NCI-H1092 treated with DMSO at 0.1 percent for 48 hours (cell line): Measurements from ENCODE around the gene SFTPD.
"Not testable (repeated sequence)": the region's sequence is repeated elsewhere in the genome, so short reads cannot be mapped to it uniquely, and the experiment has no call there.

Experiments used
- DNase-seq: peaks from one replicate; lab custom pipeline; 2025; lab: John Stamatoyannopoulos, UW

The SFTPD gene

DNA sequence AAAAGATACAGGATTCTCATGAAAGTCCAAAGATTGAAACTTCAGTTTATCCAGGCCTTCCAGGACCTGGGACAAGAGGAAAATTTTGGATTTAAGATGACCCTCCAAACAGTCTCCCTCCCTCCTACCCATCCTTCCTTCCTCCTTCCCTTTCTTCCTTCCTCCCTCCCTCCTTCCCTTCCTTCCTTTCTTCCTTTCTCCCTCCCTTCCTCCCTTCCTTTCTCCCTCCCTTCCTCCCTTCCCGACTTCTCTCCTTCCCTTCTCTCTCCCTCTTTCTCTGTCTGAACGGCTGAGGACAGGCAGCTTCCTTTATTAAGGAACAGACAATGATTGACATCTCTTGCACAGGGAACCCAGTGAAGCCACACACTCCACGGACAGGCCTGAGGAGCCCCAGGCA lies 23.3 kb downstream of the SFTPD start:
- DNase-seq = no peak

DNA sequence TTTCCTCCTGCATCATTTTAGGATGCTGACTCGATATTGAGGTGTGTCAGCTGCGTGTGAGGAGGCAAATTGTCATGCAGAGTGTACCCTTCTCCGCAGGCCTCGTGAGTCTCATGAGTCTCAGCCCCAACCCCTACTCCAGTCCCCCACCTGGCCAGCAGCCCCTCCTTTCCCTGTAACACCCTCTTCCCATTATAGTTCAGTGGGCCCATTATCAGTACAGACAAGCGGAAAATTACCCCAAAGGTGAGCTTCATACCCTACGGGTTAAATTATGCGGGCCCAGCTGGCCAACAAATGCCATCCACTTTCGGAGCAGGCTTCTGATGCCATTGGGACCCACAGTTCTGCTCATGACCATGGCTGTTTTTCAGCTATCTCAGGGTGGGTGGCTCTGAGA lies 25.2 kb downstream of the SFTPD start:
- no peak for DNase-seq

DNA sequence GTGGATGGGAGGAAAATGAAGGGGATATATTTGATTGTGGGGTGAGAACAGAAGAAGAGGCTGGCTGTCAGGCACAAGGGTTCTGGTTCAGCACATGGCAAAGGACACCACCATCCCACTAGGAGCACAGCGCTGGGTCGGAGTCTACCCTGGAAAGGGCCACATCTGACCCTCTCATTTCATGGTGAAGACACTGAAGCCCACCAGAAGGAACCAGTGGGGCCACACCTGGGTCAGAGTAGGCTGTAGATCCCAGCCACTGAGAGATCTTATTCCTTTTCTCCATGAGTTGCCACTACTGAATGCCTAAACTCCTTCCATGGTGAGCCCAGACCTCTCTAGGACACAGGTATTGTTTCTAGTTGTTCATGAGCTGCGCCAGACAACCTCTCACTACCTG lies 25.8 kb downstream of the SFTPD start:
- DNase-seq = no peak

DNA sequence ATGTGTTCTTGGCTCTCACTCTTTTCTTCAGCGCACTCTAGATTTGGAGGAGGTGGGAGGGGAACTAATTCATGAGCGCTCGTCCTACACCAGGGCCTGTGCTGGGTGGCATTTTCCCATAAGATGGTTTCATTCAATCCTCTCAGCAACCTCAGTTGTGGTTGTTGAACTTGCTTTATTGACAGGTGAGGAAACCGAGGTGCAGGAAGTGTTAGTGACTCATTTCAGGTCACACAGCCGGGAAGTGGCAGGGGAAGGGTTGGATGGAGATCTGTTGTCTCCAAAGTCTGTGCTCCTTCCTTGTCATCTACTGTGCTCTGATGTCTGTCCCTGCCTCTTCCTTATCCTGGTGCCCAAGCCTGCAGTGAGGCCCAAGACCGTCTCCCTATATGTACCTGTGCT lies 26.9 kb downstream of the SFTPD start:
- not testable (repeated sequence) for DNase-seq

DNA sequence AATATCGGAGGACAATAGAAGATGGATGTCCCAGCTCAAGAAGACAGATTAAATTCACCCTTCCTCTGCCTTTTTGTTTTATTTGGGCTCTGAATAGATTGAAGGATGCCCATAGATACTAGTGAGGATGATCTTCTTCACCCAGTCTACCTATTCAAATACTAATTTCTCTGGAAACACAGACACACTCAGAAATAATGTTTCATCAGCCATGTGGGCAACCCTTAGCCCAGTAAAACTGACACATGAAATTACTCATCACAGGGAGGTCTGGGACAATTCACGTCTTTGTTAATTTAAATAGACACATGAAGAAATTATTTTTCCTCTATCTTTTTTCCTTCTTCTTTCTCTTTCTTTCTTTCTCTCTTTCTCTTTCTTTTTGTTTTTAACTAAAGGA lies 33.1 kb downstream of the SFTPD start:
- DNase-seq = not testable (repeated sequence)

DNA sequence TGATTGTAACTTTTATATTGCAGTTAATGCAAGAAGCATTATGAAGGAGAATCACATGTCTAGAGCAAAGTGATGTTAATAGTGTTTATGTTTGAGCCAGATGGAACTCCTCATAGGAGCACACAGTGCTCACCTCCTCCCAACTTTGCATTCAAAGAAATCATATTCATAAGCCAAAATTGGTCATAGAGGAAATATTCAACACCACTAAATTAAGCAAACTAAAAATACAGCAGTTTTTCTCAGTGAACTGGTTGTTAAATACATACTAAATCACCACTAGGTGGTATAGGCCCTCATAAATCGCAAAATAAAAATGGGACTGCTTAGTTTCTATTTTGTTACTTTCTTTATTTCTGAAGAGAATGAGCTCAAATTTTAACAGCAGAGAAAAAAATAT lies 34.4 kb downstream of the SFTPD start:
- not testable (repeated sequence) for DNase-seq

DNA sequence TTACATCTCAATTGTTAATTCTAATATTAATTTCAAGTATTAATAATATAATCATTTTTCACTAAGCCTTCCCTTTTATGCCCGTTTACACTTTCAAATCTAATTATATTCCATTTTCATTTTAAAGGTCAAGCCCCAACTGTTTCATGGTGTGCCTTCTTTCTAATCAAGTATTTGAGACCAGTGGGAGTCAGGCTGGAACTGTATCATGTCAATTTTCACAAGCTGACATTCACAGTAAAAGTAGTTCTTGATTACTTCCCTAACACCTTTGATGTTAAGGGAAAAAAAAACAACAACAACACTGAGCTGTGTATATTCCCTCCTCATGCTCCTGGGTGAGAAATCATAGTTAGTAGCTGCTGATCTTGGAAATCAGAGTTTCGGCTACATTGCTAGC lies 38.1 kb downstream of the SFTPD start:
- DNase-seq = no peak

DNA sequence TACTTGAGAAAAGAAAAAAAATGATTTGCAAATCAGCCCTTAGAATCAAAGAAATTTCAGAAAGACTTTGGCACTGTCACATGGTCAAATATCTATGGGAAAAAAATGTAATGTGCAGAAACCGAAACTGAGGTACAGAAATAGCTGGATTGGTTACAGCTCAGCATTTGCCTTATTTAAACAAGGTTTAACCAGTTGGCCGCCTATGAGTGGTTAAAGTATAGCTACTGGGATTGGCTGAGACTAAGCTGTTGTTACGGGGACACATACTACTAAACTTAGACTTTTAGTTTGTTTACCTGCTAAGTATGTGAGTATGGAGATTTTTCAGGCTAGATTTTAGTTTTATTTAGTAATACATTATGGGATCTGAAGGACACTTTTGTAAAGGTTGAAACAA lies 38.6 kb downstream of the SFTPD start:
- no peak for DNase-seq

DNA sequence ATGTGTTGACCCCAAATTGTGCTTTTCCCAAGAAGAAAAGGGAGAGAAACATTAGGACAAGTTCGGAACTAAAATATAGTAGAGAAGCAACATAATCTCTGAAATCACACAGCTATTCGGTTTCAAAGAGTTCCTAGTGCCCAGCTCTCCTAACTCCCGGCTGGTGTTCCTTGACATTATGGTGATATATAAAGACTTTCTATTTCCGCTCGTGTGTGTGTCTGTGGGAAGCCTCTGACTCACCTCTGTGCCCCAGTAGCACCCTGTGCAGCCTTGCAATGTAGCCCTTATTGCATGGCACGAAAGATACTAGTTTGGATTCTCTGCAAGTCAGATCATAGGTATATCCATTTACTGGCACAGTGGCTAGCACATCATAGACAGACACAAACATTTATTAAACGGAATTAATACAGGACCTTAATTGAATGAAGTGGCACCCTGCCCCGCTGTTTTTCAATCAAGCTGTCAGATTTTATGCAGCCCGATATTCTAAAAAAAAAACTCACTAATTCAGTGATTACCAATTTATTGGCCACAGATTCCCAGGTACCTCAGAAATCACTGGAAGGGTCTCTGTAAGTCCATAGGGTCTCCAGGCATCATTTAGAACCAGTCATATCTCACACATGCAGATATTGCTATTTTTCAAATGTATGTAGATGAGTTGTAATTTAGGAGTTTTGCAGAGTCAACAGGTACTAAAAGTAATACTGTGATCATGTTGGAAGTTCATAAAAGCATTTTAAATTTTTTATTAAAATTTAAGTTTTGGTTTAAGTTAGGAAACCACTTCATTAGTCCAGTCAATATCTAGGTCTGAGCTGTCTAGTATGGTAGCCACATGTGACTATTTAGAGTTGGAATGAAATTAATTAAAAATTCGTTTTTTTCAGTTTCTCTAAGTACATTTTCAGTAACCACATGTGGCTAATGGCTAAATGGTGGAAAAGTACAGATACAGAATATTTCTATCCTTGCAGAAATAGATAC lies 43.3 kb downstream of the SFTPD start:
- DNase-seq = no peak

DNA sequence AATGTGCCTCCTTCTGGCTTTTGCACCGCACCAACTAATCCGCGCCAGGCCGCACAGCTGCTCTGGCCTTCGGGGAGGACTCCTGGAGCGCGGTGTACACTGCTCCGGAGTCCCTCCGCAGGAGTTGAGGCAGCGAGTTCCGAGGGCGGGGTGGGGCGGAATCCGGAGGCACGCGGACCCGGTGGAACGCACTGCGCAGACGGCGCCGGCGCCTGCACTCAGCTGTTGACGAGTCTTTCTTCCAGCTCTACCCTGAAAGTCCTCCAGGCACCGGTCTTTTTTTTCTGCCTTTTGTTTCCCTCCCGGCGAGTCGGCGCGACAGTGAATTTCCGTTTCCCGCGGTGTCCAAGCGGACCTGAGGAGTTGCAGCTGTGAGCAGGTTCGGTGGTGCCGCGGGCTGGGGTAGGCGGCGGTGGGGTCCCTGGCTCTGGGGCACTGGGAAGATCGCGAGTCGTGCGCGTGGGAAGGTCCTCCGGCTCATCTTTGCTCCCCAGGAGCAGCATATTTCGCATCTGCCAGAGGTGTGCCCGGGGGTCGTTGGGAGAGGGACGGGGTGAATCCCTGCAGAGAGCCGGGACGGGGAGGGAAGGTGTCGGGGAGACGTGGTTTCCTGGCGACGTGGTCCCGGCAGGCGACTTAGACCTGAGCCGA lies 44.1 kb downstream of the SFTPD start:
- peak; percentile 47 for DNase-seq

DNA sequence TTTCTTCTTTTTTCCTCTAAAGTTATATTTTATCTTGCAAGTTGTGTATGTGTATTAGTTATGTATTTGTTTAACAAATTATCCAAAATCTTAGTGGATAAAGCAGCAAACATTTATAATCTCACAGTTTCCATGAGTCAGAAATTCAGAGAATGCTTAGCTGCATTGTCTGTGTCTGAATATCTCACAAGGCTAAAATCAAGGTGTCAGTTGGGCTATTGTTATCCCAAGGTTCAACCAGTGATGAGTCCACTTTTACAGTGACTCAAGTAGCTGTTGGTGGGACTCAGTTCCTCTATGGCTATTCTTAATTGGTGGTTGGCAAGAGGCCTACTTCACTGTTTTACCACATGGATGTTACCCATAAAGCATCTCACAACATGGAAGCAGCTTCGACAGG lies 47.3 kb downstream of the SFTPD start:
- DNase-seq = not testable (repeated sequence)

DNA sequence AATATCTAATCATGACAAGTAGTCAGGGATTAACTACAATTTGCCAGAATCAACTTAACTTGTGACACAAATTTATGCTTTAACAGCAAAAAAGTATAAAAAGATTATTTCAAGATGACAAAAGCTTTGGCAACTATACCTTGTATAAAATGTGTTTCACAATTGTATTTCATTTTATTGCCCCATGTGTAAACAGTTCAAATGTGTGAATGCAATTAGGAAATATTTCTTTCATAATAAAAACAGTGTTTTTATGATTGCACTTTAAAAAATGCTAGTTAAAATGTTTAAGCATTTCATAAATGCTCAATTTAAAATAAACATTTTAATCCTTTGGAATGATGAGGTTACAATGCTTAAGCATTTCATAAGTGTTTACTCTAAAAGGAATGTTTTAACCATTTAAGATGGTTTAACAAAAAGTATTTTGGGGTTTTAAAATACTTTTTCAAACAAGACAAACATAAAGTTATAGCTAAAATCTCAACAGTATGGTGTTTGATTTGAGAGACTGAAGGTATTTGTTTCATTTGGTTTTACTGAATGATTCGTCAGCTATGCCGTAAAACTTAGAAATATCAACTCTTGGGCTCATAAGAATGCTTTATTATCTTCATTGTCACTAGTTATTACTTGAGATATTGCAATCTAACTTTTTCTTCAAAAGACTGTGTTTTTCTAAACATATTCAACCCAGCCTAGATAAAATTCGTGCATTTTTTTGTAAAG lies 50.1 kb downstream of the SFTPD start:
- no peak for DNase-seq

DNA sequence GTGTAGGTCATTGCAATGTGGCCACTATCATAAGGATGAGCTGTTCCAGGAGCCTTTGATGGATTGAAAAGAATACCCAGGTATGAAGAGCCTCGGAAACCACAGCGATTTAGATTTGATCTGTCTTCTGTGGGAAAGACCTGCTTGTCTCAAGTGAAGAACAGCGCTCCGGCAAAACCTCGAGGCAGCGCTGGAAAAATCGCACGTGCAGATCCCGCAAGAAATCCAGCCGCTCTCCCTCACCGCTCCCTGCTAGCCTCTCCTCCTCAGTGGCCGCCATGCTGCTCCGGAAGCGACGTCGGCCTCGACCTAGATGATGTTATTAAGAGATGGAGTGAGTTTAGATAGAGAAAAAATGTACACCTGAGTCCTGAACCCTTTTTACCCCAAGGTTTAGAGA lies 56.0 kb downstream of the SFTPD start:
- not testable (repeated sequence) for DNase-seq

DNA sequence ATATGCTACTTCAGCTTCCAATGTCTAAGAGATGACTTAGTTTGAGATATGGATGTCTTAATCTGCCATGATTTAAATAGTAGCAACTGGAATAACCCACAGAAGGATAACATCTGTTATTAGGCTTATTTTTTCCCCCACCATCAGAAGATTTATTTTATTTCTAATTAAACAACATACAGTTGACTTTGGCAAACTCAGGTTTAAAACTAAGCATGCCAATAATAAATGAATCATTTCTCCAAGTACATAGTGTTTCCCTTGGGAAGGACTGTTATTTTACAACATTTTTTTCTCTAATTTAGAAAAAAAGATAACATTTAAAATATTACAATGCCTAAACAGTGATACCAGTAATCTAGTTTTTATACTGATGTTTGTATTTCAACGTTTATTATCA lies 58.4 kb downstream of the SFTPD start:
- DNase-seq = no peak

DNA sequence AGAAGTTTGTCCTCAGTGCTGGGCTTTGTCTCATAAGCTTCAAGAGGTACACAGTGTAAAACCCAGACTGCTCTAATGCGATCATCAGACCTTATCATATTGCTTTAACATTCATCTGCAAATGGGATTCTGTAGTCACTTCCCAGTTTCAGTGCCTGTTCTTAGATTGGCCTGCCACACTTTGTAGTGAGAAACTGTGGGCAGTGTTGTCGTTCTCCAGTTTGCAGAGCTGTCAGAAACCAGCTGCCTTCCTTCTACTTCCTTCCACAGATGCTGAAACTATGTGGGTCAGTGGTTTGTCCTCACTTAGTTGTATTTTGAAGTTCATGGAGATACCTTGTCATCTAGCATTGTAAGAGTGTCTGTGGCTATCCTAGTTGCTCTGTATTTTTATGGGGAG lies 59.9 kb downstream of the SFTPD start:
- not testable (repeated sequence) for DNase-seq
